Vagina (tissue), 2 donors: ENCODE measurements around the gene COX6A2.

ENCODE experiments used
- POLR2AphosphoS5 ChIP-seq, 2 donors: sonication (generic); formaldehyde crosslinking; IDR thresholded peaks; one replicate each; pipeline ENCODE4 v1.9.0; 2017; ENCODE audit warnings: antibody characterized with exemption in 2 of 2, mild to moderate bottlenecking in 2 of 2, low read depth in 1 of 2; ENCODE audit not compliant: insufficient read depth in 1 of 2
- TF ChIP-seq, protein P1 (sequence below), 3 experiments: fragments of 450-650 bp in 2 of 3; fragments of 200-600 bp in 1 of 3; sonication (generic) in 1 of 3; IDR thresholded peaks; one replicate each; pipeline ENCODE4 v1.5.1; 2017 to 2019; ENCODE audit warnings: antibody characterized with exemption in 3 of 3, mild to moderate bottlenecking in 2 of 3, moderate library complexity in 2 of 3

DNA sequence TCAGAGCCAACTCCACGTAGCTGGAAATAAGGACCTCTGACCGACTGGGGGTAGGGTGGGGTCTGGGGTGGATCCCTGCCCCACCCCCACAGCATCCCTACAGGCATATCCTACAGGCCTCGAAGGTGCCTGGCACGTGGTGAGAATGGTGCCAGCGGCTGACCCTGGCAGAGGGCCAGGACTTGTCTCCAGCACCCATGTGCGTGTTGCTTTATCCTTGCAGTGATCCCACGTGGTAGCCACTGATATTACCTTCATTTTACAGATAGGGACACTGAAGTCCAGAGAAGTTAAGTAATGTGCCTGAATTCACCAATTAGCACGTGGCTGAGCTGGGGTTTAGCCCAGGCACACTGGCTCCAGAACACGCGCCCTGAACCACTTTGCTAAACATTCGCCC is 26.7 kb downstream of the COX6A2 start:
- TF ChIP-seq, protein P1, sequence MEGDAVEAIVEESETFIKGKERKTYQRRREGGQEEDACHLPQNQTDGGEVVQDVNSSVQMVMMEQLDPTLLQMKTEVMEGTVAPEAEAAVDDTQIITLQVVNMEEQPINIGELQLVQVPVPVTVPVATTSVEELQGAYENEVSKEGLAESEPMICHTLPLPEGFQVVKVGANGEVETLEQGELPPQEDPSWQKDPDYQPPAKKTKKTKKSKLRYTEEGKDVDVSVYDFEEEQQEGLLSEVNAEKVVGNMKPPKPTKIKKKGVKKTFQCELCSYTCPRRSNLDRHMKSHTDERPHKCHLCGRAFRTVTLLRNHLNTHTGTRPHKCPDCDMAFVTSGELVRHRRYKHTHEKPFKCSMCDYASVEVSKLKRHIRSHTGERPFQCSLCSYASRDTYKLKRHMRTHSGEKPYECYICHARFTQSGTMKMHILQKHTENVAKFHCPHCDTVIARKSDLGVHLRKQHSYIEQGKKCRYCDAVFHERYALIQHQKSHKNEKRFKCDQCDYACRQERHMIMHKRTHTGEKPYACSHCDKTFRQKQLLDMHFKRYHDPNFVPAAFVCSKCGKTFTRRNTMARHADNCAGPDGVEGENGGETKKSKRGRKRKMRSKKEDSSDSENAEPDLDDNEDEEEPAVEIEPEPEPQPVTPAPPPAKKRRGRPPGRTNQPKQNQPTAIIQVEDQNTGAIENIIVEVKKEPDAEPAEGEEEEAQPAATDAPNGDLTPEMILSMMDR (IDR thresholded peaks at IDR 0.05): no peak
- TF ChIP-seq POLR2AphosphoS5 (IDR thresholded peaks at IDR 0.05; ENCODE audit: insufficient read depth in 1 of 2, low read depth in 1 of 2): no peak
